Stimulated activated CD8-positive, alpha-beta memory T cell treated with anti-CD3 and anti-CD28 coated beads, Interleukin-2, amount 100 ng/mL, for 1 hour (primary cell): ENCODE results near the gene PPY.
"Not testable (repeated sequence)": the region's sequence is repeated elsewhere in the genome, so short reads cannot be mapped to it uniquely, and the experiment has no call there.

ENCODE experiments used
- DNase-seq, 2 donors: peaks; one replicate each; pipeline ENCODE4 v3.0.0-alpha.2; 2020; ENCODE audit warnings: low read depth in 2 of 2

PPY gene

DNA sequence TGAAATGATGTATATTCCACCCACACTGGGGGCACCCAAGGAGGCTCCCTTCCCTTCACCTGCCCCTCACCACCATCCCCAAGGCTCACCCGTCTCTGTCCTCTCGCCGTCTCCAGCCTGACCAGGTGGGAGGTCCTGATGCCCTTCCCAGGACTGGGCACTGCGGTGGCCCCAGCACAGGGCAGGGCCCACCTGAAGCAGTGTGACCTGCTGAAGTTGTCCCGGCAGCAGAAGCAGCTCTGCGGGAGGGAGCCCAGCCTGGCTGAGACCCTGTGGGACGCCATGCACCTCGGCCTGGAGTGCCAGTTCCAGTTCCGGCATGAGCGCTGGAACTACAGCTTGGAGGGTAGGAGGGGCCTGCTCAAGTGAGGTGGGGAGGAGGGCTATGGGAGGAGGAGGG is 9.9 kb downstream of the PPY start:
- no peak for DNase-seq

DNA sequence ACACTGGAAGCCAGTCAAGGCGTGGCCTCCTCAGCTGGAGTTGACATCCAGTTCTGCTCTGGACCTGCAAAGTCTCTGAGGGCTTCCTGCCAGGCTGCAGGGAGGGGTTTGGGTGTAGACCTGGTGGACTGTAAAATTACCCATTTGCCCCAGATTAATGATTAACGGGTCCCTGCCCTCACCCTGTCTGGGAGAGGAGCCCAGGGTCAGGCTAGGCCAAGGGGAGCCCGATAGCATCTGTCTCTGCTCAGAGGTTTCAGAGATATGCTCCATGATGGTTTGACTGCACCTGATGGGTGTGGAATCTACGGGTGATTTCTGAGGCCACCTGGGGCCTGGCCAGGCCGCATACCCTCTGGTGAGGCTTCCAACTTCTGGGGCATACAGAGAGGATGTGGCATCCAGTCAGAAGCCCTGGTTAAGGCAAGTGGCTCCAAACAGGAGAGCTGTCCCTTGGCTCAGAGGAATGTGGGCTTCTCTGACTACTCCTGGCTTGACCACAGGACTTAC is 11.2 kb downstream of the PPY start:
- DNase-seq: no peak

DNA sequence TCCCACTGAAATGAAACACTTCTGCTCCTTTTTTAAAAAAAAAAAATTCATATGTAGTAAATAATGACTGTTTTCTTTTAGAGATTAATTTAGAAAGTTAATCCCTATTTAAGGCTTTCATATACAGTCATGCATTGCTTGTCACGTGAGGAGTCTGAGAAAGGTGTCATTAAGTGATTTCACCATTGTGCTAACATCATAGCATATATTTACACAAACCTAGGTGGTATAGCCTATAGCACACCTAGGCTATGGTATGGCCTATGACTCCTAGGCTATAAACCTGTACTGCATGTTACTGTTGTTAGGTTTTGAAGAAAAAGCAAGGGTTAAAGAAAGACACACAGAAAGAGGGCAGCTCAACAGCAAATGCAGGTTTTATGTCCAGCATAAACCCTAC is 13.7 kb downstream of the PPY start:
- no peak for DNase-seq

DNA sequence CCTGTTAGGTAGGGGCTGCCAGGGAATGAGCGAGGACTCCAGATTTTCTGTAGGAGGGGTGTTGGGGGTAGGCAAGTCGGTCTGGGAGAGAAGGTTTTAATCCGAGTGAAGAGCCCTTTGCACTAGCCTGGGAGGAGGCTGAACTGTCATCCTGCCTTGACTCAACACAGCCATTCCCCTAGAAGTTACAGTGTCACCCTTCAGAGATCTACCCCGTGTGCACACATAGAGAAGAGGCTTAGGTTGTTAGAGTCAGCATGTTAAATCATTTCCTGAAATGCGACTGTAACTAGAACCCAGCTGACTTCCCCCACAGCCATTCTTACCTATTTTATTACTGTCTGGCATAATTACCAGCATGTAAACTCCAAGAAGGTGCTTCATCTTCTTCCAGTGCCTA is 14.3 kb downstream of the PPY start:
- DNase-seq: not testable (repeated sequence)

DNA sequence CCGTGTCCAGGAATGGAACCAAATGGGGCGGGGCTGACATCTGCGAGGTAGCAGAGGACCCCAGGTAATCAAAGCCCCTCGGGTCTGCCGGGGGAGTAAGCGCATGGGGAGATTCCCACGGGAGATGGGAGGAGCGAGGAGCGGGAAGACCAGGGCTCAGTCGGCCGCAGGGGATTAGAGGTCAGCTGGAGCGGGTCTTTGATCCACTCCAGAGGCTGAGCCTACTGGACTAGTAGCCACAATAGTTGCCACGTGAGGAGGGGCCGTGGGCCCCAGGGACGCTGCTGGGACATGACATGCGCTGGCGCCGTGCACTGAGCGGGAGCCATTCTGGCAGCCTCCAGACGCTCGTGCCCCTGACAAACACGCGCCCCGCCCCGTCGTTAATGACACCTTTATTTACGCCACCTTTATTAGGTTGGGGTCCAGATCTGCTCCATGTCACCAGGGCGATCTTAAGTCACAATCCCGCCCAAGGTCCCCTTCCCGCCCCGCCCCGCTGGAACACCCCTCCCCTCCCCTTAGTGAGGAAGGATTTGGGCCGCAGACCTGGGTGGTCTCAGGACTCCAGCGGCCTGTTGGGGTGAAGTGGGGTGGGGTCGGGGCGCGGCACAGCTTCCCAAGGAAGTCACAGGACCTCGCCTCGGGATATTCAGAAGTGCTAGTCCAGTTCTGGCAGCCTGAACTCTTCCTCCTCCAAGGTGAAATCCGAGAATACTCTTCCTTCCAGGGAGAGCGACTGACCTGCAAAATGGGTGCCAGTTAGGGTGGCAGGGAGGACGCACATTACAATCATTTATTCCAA is 15.0 kb downstream of the PPY start:
- DNase-seq: no peak

GRCh38 chr17:43924558-43924957 is 17.7 kb downstream of the PPY start:
- DNase-seq: no peak

- no peak for DNase-seq
Measured at GRCh38 chr17:43920500-43921095, 21.7 kb downstream of the PPY start.

GRCh38 chr17:43918026-43918389 is 24.3 kb downstream of the PPY start:
- no peak for DNase-seq

GRCh38 chr17:43917348-43918025 is 24.8 kb downstream of the PPY start:
- DNase-seq: no peak

- DNase-seq: no peak
Measured at GRCh38 chr17:43917016-43917347, 25.3 kb downstream of the PPY start.

DNA sequence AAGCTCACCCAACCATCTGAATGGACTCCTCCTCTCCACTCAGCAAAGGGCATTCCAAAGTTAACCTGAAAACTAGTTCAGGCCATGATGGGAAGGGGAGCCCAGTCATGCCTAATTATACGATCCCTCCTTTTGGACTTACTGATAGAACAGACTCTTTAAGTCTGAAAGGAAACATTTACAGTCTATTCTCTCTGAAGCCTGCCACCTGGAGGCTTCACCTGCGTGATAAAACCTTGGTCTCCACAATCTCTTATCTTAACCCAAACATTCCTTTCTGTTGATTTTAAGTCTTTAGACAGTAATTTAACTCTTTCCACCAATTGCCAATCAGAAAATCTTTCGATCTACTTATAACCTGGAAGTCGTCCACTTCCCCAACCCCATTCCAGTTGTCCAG is 25.9 kb downstream of the PPY start:
- no peak for DNase-seq

- no peak for DNase-seq
Measured at GRCh38 chr17:43915559-43915958, 26.7 kb downstream of the PPY start.

GRCh38 chr17:43914451-43914850 is 27.8 kb downstream of the PPY start:
- DNase-seq: no peak

- no peak for DNase-seq
Measured at GRCh38 chr17:43913584-43913983, 28.7 kb downstream of the PPY start.

GRCh38 chr17:43912635-43913304 is 29.5 kb downstream of the PPY start:
- DNase-seq: no peak

DNA sequence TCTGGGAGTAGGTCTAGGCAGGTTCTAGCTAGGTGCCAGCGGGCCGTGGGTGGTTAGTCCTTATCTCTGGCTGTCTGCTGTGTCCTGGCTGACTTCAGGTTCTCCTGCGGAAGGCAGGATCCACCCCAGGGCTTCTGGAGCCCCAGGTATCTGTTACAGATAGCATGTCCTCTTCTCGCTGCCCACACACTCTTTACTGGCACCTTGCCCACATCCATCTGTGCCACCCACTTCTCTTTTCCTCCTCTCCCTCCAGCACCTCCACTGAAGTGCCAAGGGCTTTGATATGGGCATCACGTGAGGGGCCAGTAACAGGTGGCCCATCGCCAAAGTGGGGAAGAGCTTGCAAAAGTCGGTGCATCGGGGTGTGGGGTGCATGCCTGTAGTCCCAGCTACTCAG is 30.4 kb downstream of the PPY start:
- DNase-seq: no peak

- DNase-seq: no peak
Measured at GRCh38 chr17:43909537-43910231, 32.6 kb downstream of the PPY start.

DNA sequence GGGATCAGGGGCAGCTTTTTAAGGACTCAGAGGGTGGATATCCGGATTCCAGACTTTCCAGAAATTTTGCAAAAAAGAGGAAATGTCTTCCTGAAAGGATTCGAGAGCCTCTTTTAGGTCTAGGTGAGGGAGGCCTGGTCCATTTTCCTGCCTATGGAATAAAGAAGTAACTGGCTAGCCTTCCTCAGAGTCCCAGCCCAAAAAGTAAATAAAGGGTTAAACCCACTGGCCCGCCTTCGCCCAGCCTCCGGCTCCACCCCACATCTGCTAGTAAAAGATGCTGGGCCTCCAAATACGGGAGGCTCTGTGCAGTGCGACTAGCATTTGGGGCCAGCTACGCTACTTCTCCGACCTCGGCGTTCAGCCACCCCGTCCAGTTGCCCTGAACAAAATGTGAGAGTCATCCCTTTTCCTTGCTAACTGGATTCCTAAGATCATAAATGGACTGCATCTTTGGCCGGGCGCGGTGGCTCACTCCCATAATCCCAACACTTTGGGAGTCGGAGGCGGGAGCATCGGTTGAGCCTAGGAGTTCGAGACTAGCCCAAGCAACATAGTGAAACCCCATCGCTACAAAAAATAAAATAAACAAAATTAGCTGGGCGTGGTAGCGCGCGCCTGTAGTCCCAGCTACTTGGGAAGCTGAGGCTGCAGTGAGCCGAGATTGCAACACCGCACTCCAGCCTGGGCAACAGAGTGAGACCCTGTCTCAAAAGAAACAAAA is 34.1 kb downstream of the PPY start:
- no peak for DNase-seq

- DNase-seq: peak in 1 of 2 donors; percentile 28
Measured at GRCh38 chr17:43907425-43907981, 34.8 kb downstream of the PPY start, which contains the start of gene MPP2. Gene MPP2 (minus strand): TSS chr17:43907536. CDS start chr17:43904460, 3,076 bp downstream.

DNA sequence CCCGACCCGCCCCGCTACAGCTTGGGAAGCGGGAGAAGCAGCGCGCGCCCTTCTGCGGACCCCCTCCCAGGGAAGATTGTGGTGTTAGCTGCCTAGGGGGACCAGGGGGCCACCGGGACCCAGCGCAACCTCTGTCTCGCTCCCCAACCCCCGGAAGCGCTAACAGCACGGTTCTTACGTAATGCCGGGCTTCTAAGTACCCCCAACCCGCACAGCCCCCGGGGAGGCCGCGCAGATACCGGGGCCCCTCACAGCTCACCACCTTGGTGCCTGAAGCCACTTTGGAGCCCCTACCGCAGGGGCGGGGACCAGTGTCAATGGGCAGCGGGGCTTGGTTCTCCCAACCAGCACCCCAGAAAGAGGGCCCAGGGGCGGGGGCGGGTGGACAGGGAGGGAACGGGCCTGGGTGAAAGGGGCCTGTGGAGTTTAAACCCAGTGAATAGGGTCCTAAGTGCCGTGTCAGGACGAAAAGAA is 35.3 kb downstream of the PPY start:
- no peak for DNase-seq
